ENCODE results near the gene TFEB.

Gene TFEB

GRCh38 chr6:41735427-41736185 is at the start of gene TFEB:
Gene TFEB, minus strand, starts transcription at chr6:41735608. Its CDS starts 44,395 bp downstream, at chr6:41691213.
- DNase-seq: peak; percentile 90 to 95
- TF ChIP-seq GATA1 (IDR thresholded peaks at IDR 0.05; ENCODE audit: low read depth, low read length) (no peak), POLR2A (IDR thresholded peaks at IDR 0.05; ENCODE audit: low read length) (no peak)

GRCh38 chr6:41784581-41785171 is 49.3 kb upstream of the TFEB start:
- TF ChIP-seq GATA1 (IDR thresholded peaks at IDR 0.05; ENCODE audit: low read depth, low read length) (no peak), POLR2A (IDR thresholded peaks at IDR 0.05; ENCODE audit: low read length) (no peak)
- DNase-seq: no peak

- DNase-seq: no peak
- TF ChIP-seq GATA1 (IDR thresholded peaks at IDR 0.05; ENCODE audit: low read depth, low read length) (no peak), POLR2A (IDR thresholded peaks at IDR 0.05; ENCODE audit: low read length) (no peak)
These were observed 47.8 kb upstream of the TFEB start for GRCh38 chr6:41783106-41783780.

- no peak for DNase-seq
- no peak for TF ChIP-seq GATA1 (IDR thresholded peaks at IDR 0.05; ENCODE audit: low read depth, low read length)
- TF ChIP-seq POLR2A (IDR thresholded peaks at IDR 0.05; ENCODE audit: low read length): no peak
These were observed 45.9 kb upstream of the TFEB start for GRCh38 chr6:41781366-41781730.

GRCh38 chr6:41780551-41781365 is 45.4 kb upstream of the TFEB start, which contains the start of gene PRICKLE4:
Gene PRICKLE4, plus strand, starts transcription at chr6:41780782. Its CDS starts 2,692 bp downstream, at chr6:41783474.
- TF ChIP-seq GATA1 (IDR thresholded peaks at IDR 0.05; ENCODE audit: low read depth, low read length): no peak
- peak; percentile 56 to 60 for DNase-seq

DNA sequence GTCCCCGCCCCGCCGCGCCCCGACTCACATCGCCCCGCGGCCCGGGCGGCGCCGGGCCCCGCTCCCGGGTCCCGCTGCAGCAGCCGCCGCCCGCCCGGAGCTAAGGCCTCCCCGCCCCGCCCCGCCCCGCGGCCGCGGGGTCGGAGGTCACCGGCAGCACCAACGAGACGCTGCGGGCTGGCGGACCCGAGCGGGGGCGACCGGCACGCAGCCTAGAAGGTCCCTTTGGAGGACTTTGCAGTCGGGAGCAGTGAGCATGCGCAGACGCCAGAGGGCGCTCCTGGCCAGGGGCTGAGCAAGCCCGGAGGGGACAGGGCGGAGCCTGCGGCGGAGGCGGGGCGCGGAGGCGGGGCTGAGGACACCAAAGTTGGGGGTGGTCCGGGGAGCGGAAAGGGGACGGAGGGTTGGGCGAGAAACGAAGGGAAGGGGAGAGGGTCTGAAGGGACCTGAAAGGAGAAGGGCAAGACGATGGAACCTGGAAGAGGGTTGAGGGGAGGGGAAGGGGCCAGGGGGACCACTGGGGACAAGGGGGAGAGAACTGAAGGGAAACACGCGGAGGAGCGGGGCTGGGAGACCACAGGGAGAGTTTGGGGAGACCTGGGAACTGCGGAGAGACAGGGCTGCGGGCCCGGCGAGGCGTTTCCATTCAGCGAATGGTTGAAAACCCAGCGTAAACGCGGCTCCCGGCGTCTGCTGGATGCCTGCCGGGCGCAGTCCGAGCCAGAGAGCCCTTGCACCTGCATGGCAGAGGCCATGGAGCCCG is 44.6 kb upstream of the TFEB start, which contains the start of gene FRS3:
Gene FRS3 (minus strand): TSS at position 113 of the 763 bp plus-strand sequence. CDS start 2,913 bp downstream, outside the sequence.
- peak; percentile 96 to 98 for DNase-seq
- TF ChIP-seq GATA1 (IDR thresholded peaks at IDR 0.05; ENCODE audit: low read depth, low read length): no peak
- TF ChIP-seq POLR2A (IDR thresholded peaks at IDR 0.05; ENCODE audit: low read length): peak; percentile 13

- DNase-seq: no peak
- no peak for TF ChIP-seq GATA1 (IDR thresholded peaks at IDR 0.05; ENCODE audit: low read depth, low read length)
- TF ChIP-seq POLR2A (IDR thresholded peaks at IDR 0.05; ENCODE audit: low read length): no peak
These were observed 43.9 kb upstream of the TFEB start for GRCh38 chr6:41779336-41779735.

DNA sequence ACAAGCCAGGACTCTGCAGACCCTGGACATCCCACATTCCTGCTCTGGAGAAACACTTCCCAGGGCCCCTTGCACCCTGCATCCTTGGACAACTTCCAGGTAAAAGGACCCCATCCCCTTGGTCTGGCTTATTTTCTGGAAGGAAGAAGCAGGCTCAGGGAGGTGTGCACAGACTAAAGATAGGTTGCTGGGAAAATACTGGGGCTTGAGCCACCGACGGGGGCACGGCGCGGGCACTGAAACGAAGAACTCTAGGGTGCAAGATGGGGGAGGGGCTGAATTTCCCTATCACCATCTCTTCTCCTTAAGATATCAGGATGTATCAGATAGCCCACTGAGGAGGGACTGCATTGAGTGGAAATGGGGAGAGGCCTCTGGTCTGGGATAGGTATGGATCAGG is 43.5 kb upstream of the TFEB start:
- TF ChIP-seq GATA1 (IDR thresholded peaks at IDR 0.05; ENCODE audit: low read depth, low read length) (no peak), POLR2A (IDR thresholded peaks at IDR 0.05; ENCODE audit: low read length) (no peak)
- DNase-seq: no peak

GRCh38 chr6:41777551-41778285 is 42.3 kb upstream of the TFEB start:
- TF ChIP-seq POLR2A (IDR thresholded peaks at IDR 0.05; ENCODE audit: low read length): no peak
- TF ChIP-seq GATA1 (IDR thresholded peaks at IDR 0.05; ENCODE audit: low read depth, low read length): no peak
- DNase-seq: no peak

DNA sequence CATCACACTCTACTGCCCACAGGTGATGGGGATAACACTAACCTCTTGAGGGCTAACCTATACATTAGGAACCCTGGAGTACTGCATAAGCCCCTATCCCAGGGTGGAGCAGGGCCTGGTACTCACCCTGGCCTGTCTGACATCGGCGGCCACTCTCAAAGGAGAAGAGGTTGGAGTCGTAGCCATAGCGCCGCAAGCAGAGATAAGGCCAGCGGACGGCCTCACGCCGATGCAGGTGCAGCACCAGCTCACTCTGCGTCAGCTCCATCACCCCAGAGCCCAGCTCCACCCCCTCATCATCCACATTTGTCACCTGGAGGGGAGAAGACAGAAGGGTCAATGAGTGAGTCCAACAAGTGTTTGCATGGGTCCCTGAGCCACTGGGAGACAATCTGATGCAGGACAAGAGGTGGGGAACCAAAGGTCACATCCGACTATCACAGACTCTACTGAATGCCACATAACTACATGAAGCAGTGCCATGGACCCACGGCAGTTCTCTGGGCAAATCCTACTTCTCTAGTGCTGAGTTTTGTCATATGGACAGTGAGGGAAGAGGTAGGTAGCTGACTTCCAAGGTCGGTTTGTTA is 40.0 kb upstream of the TFEB start:
- DNase-seq: no peak
- no peak for TF ChIP-seq POLR2A (IDR thresholded peaks at IDR 0.05; ENCODE audit: low read length)
- no peak for TF ChIP-seq GATA1 (IDR thresholded peaks at IDR 0.05; ENCODE audit: low read depth, low read length)

GRCh38 chr6:41774841-41775240 is 39.4 kb upstream of the TFEB start:
- no peak for DNase-seq
- TF ChIP-seq GATA1 (IDR thresholded peaks at IDR 0.05; ENCODE audit: low read depth, low read length) (no peak), POLR2A (IDR thresholded peaks at IDR 0.05; ENCODE audit: low read length) (no peak)

Data from erythroblast (primary cell).